GM12864 (cell line): Measurements from ENCODE around the gene PLCH1.

Experiments used
- DNase-seq: peaks from one replicate; pipeline ENCODE4 v3.0.0-alpha.2; 2011; ENCODE audit warnings: low read depth
- H3K4me3 ChIP-seq: 2 replicates; pipeline ENCODE4 v1.5.1; 2011; ENCODE audit warnings: mild to moderate bottlenecking, low read depth, low read length, control low read depth
- TF ChIP-seq, protein P1 (sequence below): IDR thresholded peaks from 2 replicates; pipeline ENCODE4 v1.5.1; 2011; ENCODE audit warnings: low read depth, mild to moderate bottlenecking, moderate library complexity, low read length, control low read depth, inconsistent platforms; ENCODE audit errors: missing control alignments

The PLCH1 gene

DNA sequence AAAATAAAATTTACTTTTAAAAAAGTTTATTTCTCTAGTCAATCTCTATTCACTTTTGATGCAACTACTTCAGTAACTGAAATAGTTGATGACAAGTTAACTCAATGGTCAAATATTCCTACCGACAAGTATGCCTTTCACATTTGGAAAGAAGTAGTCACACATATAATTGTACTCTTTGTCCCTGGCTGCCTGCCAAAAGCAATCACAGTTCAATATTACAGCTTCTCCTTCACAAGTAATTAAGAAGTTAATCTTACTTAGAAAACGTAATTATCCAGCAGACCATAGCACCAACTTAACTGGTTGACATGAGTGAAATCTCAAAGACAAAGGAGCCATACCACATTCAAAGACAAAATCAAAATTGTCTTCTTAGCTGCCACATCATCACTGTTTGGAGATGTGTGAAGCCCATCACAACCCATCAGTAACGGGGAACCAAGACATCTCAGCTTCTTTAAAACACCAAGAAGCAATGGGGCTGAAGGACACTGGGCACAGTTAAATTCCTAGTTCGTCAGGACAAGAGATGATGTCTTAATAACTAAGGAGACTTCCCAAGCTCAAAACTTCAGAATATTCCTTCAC, 86.1 kb downstream of the PLCH1 start:
- H3K4me3 ChIP-seq, result no peak overlapping the region
- no peak for DNase-seq
- TF ChIP-seq, protein P1, sequence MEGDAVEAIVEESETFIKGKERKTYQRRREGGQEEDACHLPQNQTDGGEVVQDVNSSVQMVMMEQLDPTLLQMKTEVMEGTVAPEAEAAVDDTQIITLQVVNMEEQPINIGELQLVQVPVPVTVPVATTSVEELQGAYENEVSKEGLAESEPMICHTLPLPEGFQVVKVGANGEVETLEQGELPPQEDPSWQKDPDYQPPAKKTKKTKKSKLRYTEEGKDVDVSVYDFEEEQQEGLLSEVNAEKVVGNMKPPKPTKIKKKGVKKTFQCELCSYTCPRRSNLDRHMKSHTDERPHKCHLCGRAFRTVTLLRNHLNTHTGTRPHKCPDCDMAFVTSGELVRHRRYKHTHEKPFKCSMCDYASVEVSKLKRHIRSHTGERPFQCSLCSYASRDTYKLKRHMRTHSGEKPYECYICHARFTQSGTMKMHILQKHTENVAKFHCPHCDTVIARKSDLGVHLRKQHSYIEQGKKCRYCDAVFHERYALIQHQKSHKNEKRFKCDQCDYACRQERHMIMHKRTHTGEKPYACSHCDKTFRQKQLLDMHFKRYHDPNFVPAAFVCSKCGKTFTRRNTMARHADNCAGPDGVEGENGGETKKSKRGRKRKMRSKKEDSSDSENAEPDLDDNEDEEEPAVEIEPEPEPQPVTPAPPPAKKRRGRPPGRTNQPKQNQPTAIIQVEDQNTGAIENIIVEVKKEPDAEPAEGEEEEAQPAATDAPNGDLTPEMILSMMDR, result no peak

DNA sequence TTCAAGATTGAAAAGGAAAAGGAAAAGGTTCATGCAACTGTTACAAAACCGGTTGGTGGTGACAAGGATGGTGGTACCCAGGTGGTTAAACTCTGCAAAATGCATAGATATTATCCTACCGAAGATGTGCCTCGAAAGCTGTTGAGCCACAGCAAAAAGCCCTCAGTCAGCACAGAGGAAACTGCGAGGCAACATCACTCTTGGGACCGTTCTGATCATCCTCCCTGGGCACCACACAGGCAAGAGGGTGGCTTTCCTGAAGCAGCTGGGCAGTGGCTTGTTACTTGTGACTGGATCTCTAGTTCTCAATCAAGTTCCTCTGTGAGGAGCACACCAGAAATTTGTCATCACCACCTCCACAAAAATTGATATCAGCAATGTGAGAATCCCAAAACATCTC, 86.9 kb downstream of the PLCH1 start:
- H3K4me3 ChIP-seq, result no peak overlapping the region
- TF ChIP-seq, protein P1, result no peak
- DNase-seq, result no peak

DNA sequence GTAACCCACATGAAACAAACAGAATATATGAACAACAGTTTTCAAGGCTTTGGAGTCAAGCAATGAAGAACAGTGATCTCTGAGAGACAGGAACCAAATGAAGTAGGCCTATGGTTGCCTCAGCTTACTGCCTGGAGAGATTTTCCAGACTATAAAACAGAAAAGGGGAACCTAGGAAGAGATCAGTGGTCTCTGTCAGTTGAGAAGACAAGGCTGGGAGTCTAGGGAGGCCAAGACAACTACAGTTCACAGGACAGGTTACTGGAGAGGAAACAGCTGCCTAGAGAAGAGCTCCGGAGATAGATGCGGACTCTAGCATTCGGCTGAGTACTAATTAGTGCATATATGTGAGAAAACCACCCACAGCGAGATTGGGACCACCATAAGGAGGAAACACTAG, 87.7 kb downstream of the PLCH1 start:
- DNase-seq, result no peak
- no peak overlapping the region for H3K4me3 ChIP-seq
- TF ChIP-seq, protein P1, result no peak

DNA sequence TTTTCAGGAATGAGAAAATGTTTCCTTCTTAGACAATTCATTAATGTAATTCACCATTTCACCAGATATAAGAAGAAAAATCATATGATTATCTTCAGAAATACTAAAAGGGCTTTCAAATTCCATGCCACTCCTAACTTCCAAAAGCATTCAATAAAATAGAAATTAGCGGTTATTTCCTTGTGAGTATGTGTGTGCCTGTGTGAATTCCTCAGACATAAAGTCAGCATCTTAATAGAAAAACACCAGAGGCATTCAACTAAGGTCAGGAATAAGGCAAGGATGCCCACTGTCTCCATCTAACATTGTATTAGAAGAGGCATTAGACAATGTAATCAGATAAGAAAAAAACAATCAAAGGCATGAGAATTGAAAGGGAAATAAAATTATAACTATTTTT, 88.4 kb downstream of the PLCH1 start:
- TF ChIP-seq, protein P1, result no peak
- DNase-seq, result no peak
- H3K4me3 ChIP-seq, result no peak overlapping the region

DNA sequence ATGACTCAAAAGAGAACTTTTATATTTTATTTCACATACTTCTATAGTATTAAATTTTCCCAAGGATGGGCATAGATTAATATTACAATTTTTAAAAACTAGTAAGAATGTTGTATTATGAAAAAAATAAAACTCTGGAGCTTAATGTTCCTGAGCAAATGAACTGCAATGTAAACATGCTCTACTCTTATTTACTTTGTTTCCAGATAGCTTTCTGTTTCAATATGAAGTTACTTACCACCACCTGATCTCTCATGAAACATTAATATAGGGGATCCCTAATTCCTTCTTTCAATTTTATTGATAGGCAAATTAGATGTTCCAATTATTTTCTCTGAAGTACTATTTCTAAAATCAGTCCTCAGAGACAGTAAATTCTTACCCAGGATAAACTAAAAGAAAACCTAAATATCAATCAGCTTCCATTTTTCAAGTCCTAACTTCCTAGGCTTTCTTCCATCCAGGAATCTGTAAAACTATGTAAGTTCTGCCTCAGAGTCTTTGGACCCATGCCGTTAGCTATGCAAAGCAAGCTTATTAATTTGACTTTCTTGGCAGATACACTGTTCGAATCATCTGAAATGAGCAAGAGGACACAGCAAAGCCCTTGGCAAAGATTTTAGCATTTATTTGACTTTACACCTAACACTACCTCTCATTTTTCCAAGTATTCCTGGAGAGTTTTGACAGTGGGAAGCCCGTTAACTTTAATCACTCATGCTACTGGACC, 93.2 kb downstream of the PLCH1 start:
- TF ChIP-seq, protein P1, result no peak
- no peak for DNase-seq
- no peak overlapping the region for H3K4me3 ChIP-seq

DNA sequence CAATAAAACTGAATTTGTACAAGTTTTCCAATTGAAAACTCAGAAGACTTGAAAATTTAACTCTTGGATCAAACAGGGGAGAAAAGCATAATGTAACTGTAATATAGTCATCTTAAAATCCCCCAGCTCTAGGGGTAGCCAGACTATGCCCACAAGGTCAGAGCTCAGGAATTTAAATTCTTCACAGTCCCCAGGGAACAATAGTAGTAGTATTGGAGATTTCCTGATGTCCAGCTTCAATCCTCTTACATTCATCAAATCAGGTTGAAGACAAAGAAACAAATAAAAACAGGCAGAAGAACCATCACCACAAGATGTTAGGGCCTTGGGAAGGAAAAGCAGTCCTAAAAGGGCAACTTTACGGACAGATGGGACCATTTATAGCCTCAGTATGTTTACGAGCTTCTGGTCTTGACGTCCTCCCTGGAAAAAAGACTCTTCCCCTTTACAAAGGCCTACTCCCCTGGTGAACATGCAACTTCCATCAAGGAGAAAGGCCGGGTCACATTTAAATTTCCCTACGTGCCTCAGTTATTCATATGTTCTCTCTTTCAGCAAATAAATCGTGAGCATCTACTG, 96.8 kb downstream of the PLCH1 start:
- H3K4me3 ChIP-seq, result no peak overlapping the region
- DNase-seq, result no peak
- TF ChIP-seq, protein P1, result no peak

DNA sequence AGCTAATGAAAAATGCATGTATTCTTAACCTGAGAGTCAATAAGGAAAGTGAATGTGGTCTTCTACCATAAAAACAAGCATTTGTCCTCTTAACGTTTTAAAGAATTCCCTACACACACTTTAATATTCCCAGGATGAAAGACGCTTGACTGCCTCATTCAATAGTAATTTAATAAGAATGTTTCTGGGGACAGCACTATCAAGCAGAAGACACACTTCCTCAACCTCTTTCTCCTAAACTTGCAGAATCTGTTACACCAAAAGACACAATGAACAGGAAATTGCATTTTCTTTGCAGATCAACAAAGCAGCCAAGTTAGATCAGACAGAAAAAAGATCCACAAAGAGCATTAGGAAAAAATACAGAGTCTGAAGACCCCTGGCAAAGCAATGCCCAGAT, 97.7 kb downstream of the PLCH1 start:
- H3K4me3 ChIP-seq, result no peak overlapping the region
- TF ChIP-seq, protein P1, result no peak
- no peak for DNase-seq
